GM23248 (cell line): ENCODE results near the gene FHOD3. TPM values are rescaled to one million over a fixed set of nuclear protein-coding genes. Genes with fewer than 3 reads are reported as not detected.

Experiments
- DNase-seq: peaks from one replicate; pipeline ENCODE4 v3.0.0-alpha.2; 2015
- H2AFZ ChIP-seq: fragments of 200-600 bp; sonication (generic); 2 replicates; pipeline ENCODE4 v1.6.1; 2016; ENCODE audit warnings: antibody characterized with exemption
- H3F3A ChIP-seq: fragments of 200-600 bp; sonication (generic); 2 replicates; pipeline ENCODE4 v1.6.1; 2016; ENCODE audit warnings: mild to moderate bottlenecking, antibody characterized with exemption, mixed run types; ENCODE audit not compliant: insufficient read depth
- H3K27ac ChIP-seq: fragments of 200-600 bp; sonication (generic); 2 replicates; pipeline ENCODE4 v1.5.1; 2016; ENCODE audit warnings: mild to moderate bottlenecking
- H3K27me3 ChIP-seq: fragments of 200-600 bp; sonication (generic); replicated peaks from 2 replicates; pipeline ENCODE4 v1.6.1; 2016; ENCODE audit warnings: mild to moderate bottlenecking; ENCODE audit not compliant: insufficient read depth
- H3K36me3 ChIP-seq: fragments of 200-600 bp; sonication (generic); 2 replicates; pipeline ENCODE4 v1.6.1; 2016; ENCODE audit warnings: low read depth, mild to moderate bottlenecking
- H3K4me1 ChIP-seq: fragments of 200-600 bp; sonication (generic); 2 replicates; pipeline ENCODE4 v1.6.1; 2016; ENCODE audit warnings: mild to moderate bottlenecking; ENCODE audit not compliant: insufficient read depth
- H3K4me2 ChIP-seq: fragments of 200-600 bp; sonication (generic); one replicate; pipeline ENCODE4 v1.6.1; 2016; ENCODE audit warnings: mild to moderate bottlenecking; ENCODE audit not compliant: unreplicated experiment
- H3K4me3 ChIP-seq: fragments of 200-600 bp; sonication (generic); 2 replicates; pipeline ENCODE4 v1.5.1; 2016; ENCODE audit warnings: mild to moderate bottlenecking
- H3K79me2 ChIP-seq: fragments of 200-600 bp; sonication (generic); 2 replicates; pipeline ENCODE4 v1.6.1; 2016; ENCODE audit warnings: mild to moderate bottlenecking; ENCODE audit not compliant: insufficient read depth
- H3K9ac ChIP-seq: fragments of 200-600 bp; sonication (generic); 2 replicates; pipeline ENCODE4 v1.6.1; 2016; ENCODE audit warnings: mild to moderate bottlenecking
- H3K9me2 ChIP-seq: fragments of 200-600 bp; sonication (generic); 2 replicates; pipeline ENCODE4 v1.6.1; 2016; ENCODE audit warnings: mixed run types, mild to moderate bottlenecking, moderate library complexity; ENCODE audit not compliant: insufficient read depth
- H3K9me3 ChIP-seq: fragments of 200-600 bp; sonication (generic); one replicate; pipeline ENCODE4 v1.6.1; 2017; ENCODE audit warnings: low read depth
- H4K20me1 ChIP-seq: fragments of 200-600 bp; sonication (generic); 2 replicates; pipeline ENCODE4 v1.6.0; 2016; ENCODE audit not compliant: insufficient read depth
- EZH2 ChIP-seq: fragments of 200-600 bp; sonication (generic); IDR thresholded peaks from 2 replicates; pipeline ENCODE4 v1.6.1; 2018; ENCODE audit warnings: antibody characterized with exemption, mild to moderate bottlenecking; ENCODE audit not compliant: insufficient read depth, poor library complexity, severe bottlenecking
- EZH2phosphoT487 ChIP-seq: fragments of 200-600 bp; sonication (generic); IDR thresholded peaks from 2 replicates; pipeline ENCODE4 v1.6.1; 2018; ENCODE audit warnings: antibody characterized with exemption, moderate library complexity, mild to moderate bottlenecking, low read depth; ENCODE audit not compliant: insufficient read depth
- WGBS, 2 experiments: methylation state at CpG; one replicate each; pipeline ENCODE4 v1.1.6; 2015 to 2017; ENCODE audit warnings: low lambda C conversion rate in 2 of 2, low coverage in 1 of 2; ENCODE audit errors: missing lambda C conversion rate in 2 of 2; 5-methylcytosine and 5-hydroxymethylcytosine counted together
- in situ Hi-C: fragments of 300-500 bp; cut with MboI; formaldehyde crosslinking; loops from 2 replicates; pipeline ENCODE4 v1.15.0; 2020
- polyA plus RNA-seq: library from polyadenylated mRNA; unstranded; fragments of >200 nt; fragmentation: Nextera tagmentation; extraction: Ambion mirVana; gene quantifications from 2 replicates; pipeline ENCODE4 v1.2.1, GENCODE V29; 2016
- total RNA-seq: library from RNA; depleted of rRNA; stranded (reverse); fragments of >200 nt; shearing (Covaris generic); gene quantifications from 2 replicates; pipeline ENCODE4 v1.2.3, GENCODE V29; 2014

FHOD3 gene
- total and polyA plus RNA-seq, 2 experiments from 2014 or later: 1.6 to 10.1 TPM

- no peak overlapping the region for H3K4me2 ChIP-seq
- in situ Hi-C loops: no loop called here
- 92 to 98% methylated on average over 1 of the region's 1 CpG for WGBS, 2 experiments
Observed at GRCh38 chr18:36667811-36668210, 370.3 kb downstream of the FHOD3 start.

GRCh38 chr18:36668349-36668748, 370.8 kb downstream of the FHOD3 start:
- Histone ChIP-seq H3K36me3 (no peaks in the 10 kb centered on the region), H3F3A (peaks cover 8% of the 10 kb centered on the region; the same call in 1 of the 2 replicates), H3K4me3 (no peak overlapping the region), H3K4me1 (peaks cover 11% of the 10 kb centered on the region), H3K4me2 (no peak overlapping the region), H3K9ac (no peak overlapping the region), H2AFZ (no peak overlapping the region), H3K9me3 (no peaks in the 10 kb centered on the region), H3K79me2 (no peaks in the 10 kb centered on the region), H4K20me1 (no peaks in the 10 kb centered on the region), H3K9me2 (peaks cover 3% of the 10 kb centered on the region; the same call in 1 of the 2 replicates), H3K27me3 (no peaks in the 10 kb centered on the region), H3K27ac (no peak overlapping the region)
- 100% methylated on average over 1 of the region's 1 CpG for WGBS, 2 experiments
- in situ Hi-C loops: no loop called here
- DNase-seq: no peak
- TF ChIP-seq EZH2phosphoT487 (no peak), EZH2 (no peak)

More at GRCh38 chr18:36667811-36668210, 370.3 kb downstream of the FHOD3 start:
- H3K9me3 ChIP-seq: no peaks in the 10 kb centered on the region
- no peaks in the 10 kb centered on the region for H3K79me2 ChIP-seq
- no peak overlapping the region for H3K9ac ChIP-seq
- no peak for DNase-seq
- H3K4me3 ChIP-seq: no peak overlapping the region
- no peaks in the 10 kb centered on the region for H3K27me3 ChIP-seq
- TF ChIP-seq EZH2phosphoT487: no peak
- TF ChIP-seq EZH2: no peak
- no peaks in the 10 kb centered on the region for H4K20me1 ChIP-seq
- no peaks in the 10 kb centered on the region for H3K36me3 ChIP-seq
- peaks cover 5% of the 10 kb centered on the region for H3K4me1 ChIP-seq
- peaks cover 3% of the 10 kb centered on the region; the same call in 1 of the 2 replicates for H3K9me2 ChIP-seq
- no peak overlapping the region for H2AFZ ChIP-seq
- 0 out of 2 replicates have a peak, but pooled peaks cover 3% of the 10 kb centered on the region for H3F3A ChIP-seq
- H3K27ac ChIP-seq: no peak overlapping the region

DNA sequence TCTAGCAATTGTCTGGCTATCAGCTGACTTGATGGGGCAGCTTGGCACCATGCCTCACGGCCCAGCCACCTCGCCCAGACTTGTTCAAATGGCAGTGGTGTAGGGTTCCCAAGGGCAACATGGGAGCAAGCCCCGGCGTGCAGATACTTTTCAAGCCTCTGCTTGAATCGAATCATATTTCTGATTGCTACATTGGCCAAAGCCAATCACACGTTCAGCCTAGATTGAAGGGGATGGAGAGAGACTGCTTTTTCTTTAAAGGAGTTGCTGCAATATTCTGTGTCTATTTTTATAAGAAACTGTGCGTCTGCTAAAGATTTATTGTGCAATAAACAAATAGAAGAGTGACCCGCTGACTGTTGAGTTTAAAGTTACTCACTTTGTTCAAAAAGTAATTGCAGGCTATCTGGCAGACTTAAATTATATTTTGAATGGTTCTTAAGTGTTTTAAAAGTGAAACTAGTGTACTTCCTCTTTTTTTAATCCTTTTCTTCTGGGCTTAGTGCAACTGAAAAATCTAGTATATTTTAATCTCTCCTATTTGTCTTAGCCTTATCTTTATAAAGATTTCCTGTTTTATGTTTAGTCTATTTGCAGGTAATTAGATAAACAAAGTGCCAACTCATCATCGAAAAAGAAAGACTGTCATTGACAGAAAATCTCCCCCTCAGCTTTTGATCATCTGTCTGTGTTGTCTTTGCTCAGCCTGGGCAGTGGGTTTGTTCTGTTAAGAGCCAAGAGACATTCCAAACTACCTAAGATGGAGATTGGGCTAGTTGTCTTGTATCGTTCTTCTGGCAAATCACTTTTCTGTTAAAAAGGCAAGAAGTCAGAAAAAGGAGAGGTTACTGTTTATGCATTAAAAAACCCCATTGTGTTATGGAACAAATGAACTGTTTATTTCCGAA, 375.2 kb downstream of the FHOD3 start:
- in situ Hi-C loops: no loop called here
- H3K9me3 ChIP-seq: no peaks in the 10 kb centered on the region
- peaks cover under 1% of the 10 kb centered on the region; the same call in 1 of the 2 replicates for H3K9me2 ChIP-seq
- H3F3A ChIP-seq: peaks cover 9% of the 10 kb centered on the region; the same call in 1 of the 2 replicates
- H2AFZ ChIP-seq: peak overlapping the region; percentile 74
- 8 to 13% methylated on average over 11 of the region's 11 CpGs for WGBS, 2 experiments
- H3K9ac ChIP-seq: peak overlapping the region; percentile 67
- H3K27ac ChIP-seq: peak overlapping the region; percentile 52
- peak overlapping the region; percentile 95 for H3K4me2 ChIP-seq
- no peaks in the 10 kb centered on the region for H4K20me1 ChIP-seq
- H3K36me3 ChIP-seq: no peaks in the 10 kb centered on the region
- DNase-seq: peak; percentile 73
- no peaks in the 10 kb centered on the region for H3K79me2 ChIP-seq
- H3K4me1 ChIP-seq: peaks cover 11% of the 10 kb centered on the region
- H3K4me3 ChIP-seq: peak overlapping the region; percentile 67
- no peaks in the 10 kb centered on the region for H3K27me3 ChIP-seq
- TF ChIP-seq EZH2phosphoT487 (no peak), EZH2 (no peak)

DNA sequence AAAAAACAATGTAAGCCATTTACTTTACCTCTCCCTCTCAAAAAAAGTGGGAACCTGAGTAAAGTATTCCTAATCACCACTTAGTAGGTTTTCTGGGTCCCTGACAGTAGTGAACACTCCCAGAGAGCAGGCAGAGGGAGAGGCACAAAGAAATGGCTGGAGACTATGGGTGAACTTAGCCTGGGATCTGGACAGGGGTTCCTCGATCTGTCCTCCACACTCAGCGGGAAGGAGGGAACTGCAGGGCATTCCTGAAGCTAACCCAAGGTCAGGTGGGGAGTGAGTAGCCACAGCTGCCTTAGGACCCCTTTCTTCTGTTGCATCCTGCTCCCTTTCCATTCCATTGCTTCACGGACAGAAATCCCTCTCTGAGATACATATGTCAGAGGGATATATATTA, 375.9 kb downstream of the FHOD3 start:
- no peak overlapping the region for H3K27ac ChIP-seq
- in situ Hi-C loops: no loop called here
- H3K9ac ChIP-seq: peak overlapping the region; percentile 67
- no peaks in the 10 kb centered on the region for H3K9me2 ChIP-seq
- no peak for TF ChIP-seq EZH2
- no peak for TF ChIP-seq EZH2phosphoT487
- H2AFZ ChIP-seq: peak overlapping the region; percentile 74
- H3K4me2 ChIP-seq: peak overlapping the region; percentile 95
- no peaks in the 10 kb centered on the region for H4K20me1 ChIP-seq
- no peaks in the 10 kb centered on the region for H3K36me3 ChIP-seq
- H3K79me2 ChIP-seq: no peaks in the 10 kb centered on the region
- H3K4me1 ChIP-seq: peaks cover 11% of the 10 kb centered on the region
- DNase-seq: no peak
- no peaks in the 10 kb centered on the region for H3K27me3 ChIP-seq
- WGBS, 2 experiments: 77 to 88% methylated on average over 3 of the region's 3 CpGs
- H3F3A ChIP-seq: peaks cover 9% of the 10 kb centered on the region; the same call in 1 of the 2 replicates
- peak overlapping the region; percentile 67; the same call in 1 of the 2 replicates for H3K4me3 ChIP-seq
- no peaks in the 10 kb centered on the region for H3K9me3 ChIP-seq
